IMR-90 (cell line): Measurements from ENCODE around the gene ZNF778. TPM values are rescaled to one million over a fixed set of nuclear protein-coding genes. Genes with fewer than 3 reads are reported as not detected.

Source experiments
- ATAC-seq: fragments of 200-7000 bp; cut with Tn5 transposase; 2 replicates; pipeline ENCODE4 v1.9.1; 2020; ENCODE audit warnings: low read depth, mild to moderate bottlenecking, moderate library complexity
- BruUV-seq: library from RNA; stranded (reverse); fragments of 400-500 nt; replicated peaks from 2 replicates; lab custom pipeline; 2021; lab: Mats Ljungman, UMichigan
- CTCF ChIA-PET: fragments of 300-600 bp; formaldehyde crosslinking; extraction: SDS; loops from one replicate; lab custom pipeline; 2021; ENCODE audit warnings: antibody characterized with exemption; lab: Yijun Ruan, JAX
- POLR2A ChIA-PET: fragments of 300-600 bp; sonication (Branson Sonifier 250); formaldehyde crosslinking; loops from one replicate; lab custom pipeline; 2022; ENCODE audit warnings: antibody characterized with exemption; ENCODE audit not compliant: unreplicated experiment; lab: Charles Lee
- DNase-seq: peaks from one replicate; pipeline ENCODE4 v3.0.0; 2013
- H2AFZ ChIP-seq: replicated peaks from 2 replicates; pipeline ENCODE3; 2013; ENCODE audit warnings: low read length, mild to moderate bottlenecking; ENCODE audit not compliant: poor library complexity
- H2AK5ac ChIP-seq: 2 replicates; pipeline ENCODE4 v1.6.1; 2013; ENCODE audit warnings: low read depth, low read length, inconsistent platforms
- H2AK9ac ChIP-seq: replicated peaks from 2 replicates; pipeline ENCODE3; 2013; ENCODE audit warnings: mild to moderate bottlenecking, low read depth, low read length, moderate library complexity; ENCODE audit not compliant: poor library complexity
- H2BK120ac ChIP-seq: 2 replicates; pipeline ENCODE4 v1.6.1; 2013; ENCODE audit warnings: low read depth, low read length, inconsistent platforms
- H2BK15ac ChIP-seq: 3 replicates; pipeline ENCODE4 v1.6.1; 2013; ENCODE audit warnings: low read depth, low read length, inconsistent platforms
- H2BK20ac ChIP-seq: 2 replicates; pipeline ENCODE4 v1.6.1; 2013; ENCODE audit warnings: low read depth, mild to moderate bottlenecking, inconsistent platforms, low read length, moderate library complexity
- H2BK5ac ChIP-seq: 2 replicates; pipeline ENCODE4 v1.6.1; 2013; ENCODE audit warnings: mild to moderate bottlenecking, low read depth, low read length, inconsistent platforms; ENCODE audit not compliant: poor library complexity, severe bottlenecking
- H3K14ac ChIP-seq: replicated peaks from 2 replicates; pipeline ENCODE4 v1.6.1; 2013; ENCODE audit warnings: low read depth, low read length, inconsistent platforms
- H3K18ac ChIP-seq: 2 replicates; pipeline ENCODE4 v1.6.1; 2013; ENCODE audit warnings: low read depth, low read length, control low read depth
- H3K23ac ChIP-seq: 2 replicates; pipeline ENCODE4 v1.6.1; 2013; ENCODE audit warnings: low read depth, low read length, inconsistent platforms
- H3K27ac ChIP-seq: 2 replicates; pipeline ENCODE4 v1.5.1; 2013; ENCODE audit warnings: mild to moderate bottlenecking, control low read depth, low read length; ENCODE audit not compliant: insufficient read depth
- H3K27me3 ChIP-seq: 2 replicates; pipeline ENCODE4 v1.6.1; 2013; ENCODE audit warnings: low read length; ENCODE audit not compliant: control insufficient read depth, insufficient read depth
- H3K36me3 ChIP-seq: 2 replicates; pipeline ENCODE4 v1.6.1; 2013; ENCODE audit warnings: low read length, mixed read lengths; ENCODE audit not compliant: control insufficient read depth, insufficient read depth
- H3K4ac ChIP-seq: 2 replicates; pipeline ENCODE4 v1.6.1; 2013; ENCODE audit warnings: low read depth, low read length, inconsistent platforms
- H3K4me1 ChIP-seq: 2 replicates; pipeline ENCODE4 v1.6.1; 2013; ENCODE audit warnings: low read length, mixed read lengths; ENCODE audit not compliant: control insufficient read depth, insufficient read depth
- H3K4me2 ChIP-seq: 2 replicates; pipeline ENCODE4 v1.6.1; 2013; ENCODE audit warnings: low read depth, mild to moderate bottlenecking, control low read depth, low read length, moderate library complexity
- H3K4me3 ChIP-seq: 2 replicates; pipeline ENCODE4 v1.5.1; 2013; ENCODE audit warnings: low read depth, mild to moderate bottlenecking, control low read depth, low read length, moderate library complexity; ENCODE audit not compliant: insufficient read depth
- H3K56ac ChIP-seq: 2 replicates; pipeline ENCODE4 v1.6.1; 2013; ENCODE audit warnings: low read length, inconsistent platforms; ENCODE audit not compliant: insufficient read depth; ENCODE audit errors: extremely low read depth
- H3K79me1 ChIP-seq, 2 experiments: 2 replicates each; pipeline ENCODE4 v1.6.1; 2013; ENCODE audit warnings: low read length in 2 of 2, inconsistent platforms in 1 of 2, low read depth in 1 of 2
- H3K9ac ChIP-seq: 2 replicates; pipeline ENCODE4 v1.6.1; 2013; ENCODE audit warnings: low read depth, low read length, control low read depth
- H3K9me1 ChIP-seq: 2 replicates; pipeline ENCODE4 v1.6.1; 2013; ENCODE audit warnings: low read length, inconsistent platforms; ENCODE audit not compliant: insufficient read depth
- H3K9me3 ChIP-seq: 2 replicates; pipeline ENCODE4 v1.6.1; 2013; ENCODE audit warnings: low read length; ENCODE audit not compliant: control insufficient read depth, insufficient read depth
- H4K20me1 ChIP-seq: 2 replicates; pipeline ENCODE4 v1.6.1; 2013; ENCODE audit warnings: low read length, inconsistent platforms; ENCODE audit not compliant: insufficient read depth
- H4K5ac ChIP-seq: 2 replicates; pipeline ENCODE4 v1.6.1; 2013; ENCODE audit warnings: mild to moderate bottlenecking, low read depth, low read length, control low read depth
- H4K8ac ChIP-seq, 2 experiments: 2 replicates each; pipeline ENCODE4 v1.6.1; 2013; ENCODE audit warnings: low read depth in 2 of 2, low read length in 2 of 2, control low read depth in 1 of 2, inconsistent platforms in 1 of 2
- H4K91ac ChIP-seq: 2 replicates; pipeline ENCODE4 v1.6.1; 2013; ENCODE audit warnings: low read depth, low read length, inconsistent platforms; ENCODE audit not compliant: insufficient read depth
- CEBPB ChIP-seq: IDR thresholded peaks from 2 replicates; pipeline ENCODE4 v1.6.1; 2012; ENCODE audit warnings: low read depth, low read length, improper control_type of control experiment
- CHD1 ChIP-seq: IDR thresholded peaks from 2 replicates; pipeline ENCODE4 v1.6.1; 2012; ENCODE audit warnings: low read depth, low read length, improper control_type of control experiment
- ELK1 ChIP-seq: fragments of 150-350 bp; IDR thresholded peaks from 2 replicates; pipeline ENCODE4 v1.6.1; 2016; ENCODE audit warnings: low read depth, mild to moderate bottlenecking, low read length, moderate library complexity, borderline replicate concordance
- FOS ChIP-seq: fragments of 150-350 bp; IDR thresholded peaks from 2 replicates; pipeline ENCODE4 v1.6.1; 2016; ENCODE audit warnings: low read depth, low read length
- MAFK ChIP-seq: IDR thresholded peaks from 2 replicates; pipeline ENCODE4 v1.6.1; 2012; ENCODE audit warnings: low read depth, low read length, improper control_type of control experiment
- MAZ ChIP-seq: IDR thresholded peaks from 2 replicates; pipeline ENCODE4 v1.6.1; 2012; ENCODE audit warnings: low read depth, mild to moderate bottlenecking, low read length, improper control_type of control experiment, moderate library complexity, borderline replicate concordance
- MXI1 ChIP-seq: IDR thresholded peaks from 2 replicates; pipeline ENCODE4 v1.6.1; 2012; ENCODE audit warnings: low read depth, mild to moderate bottlenecking, low read length, moderate library complexity, borderline replicate concordance
- NFE2L2 ChIP-seq: fragments of 150-350 bp; IDR thresholded peaks from 2 replicates; pipeline ENCODE4 v1.6.1; 2016; ENCODE audit warnings: low read depth, mild to moderate bottlenecking, low read length
- POLR2A ChIP-seq: IDR thresholded peaks from 2 replicates; pipeline ENCODE4 v1.6.1; 2012; ENCODE audit warnings: mild to moderate bottlenecking, low read depth, low read length
- RCOR1 ChIP-seq: IDR thresholded peaks from 2 replicates; pipeline ENCODE4 v1.6.1; 2012; ENCODE audit warnings: mild to moderate bottlenecking, low read length, improper control_type of control experiment; ENCODE audit not compliant: insufficient replicate concordance
- RFX5 ChIP-seq: IDR thresholded peaks from 2 replicates; pipeline ENCODE4 v1.8.0; 2012; ENCODE audit warnings: low read depth, mild to moderate bottlenecking, low read length, moderate library complexity
- SMC3 ChIP-seq: fragments of 150-350 bp; IDR thresholded peaks from 2 replicates; pipeline ENCODE4 v1.6.1; 2016; ENCODE audit warnings: low read depth, mild to moderate bottlenecking, antibody characterized with exemption, low read length, moderate library complexity
- WGBS, 2 experiments: methylation state at CpG; one replicate each; pipeline versions ENCODE4 v1.1.5 to v1.1.7; 2013; ENCODE audit warnings: missing lambda C conversion rate in 2 of 2; ENCODE audit not compliant: insufficient read length in 1 of 2; ENCODE audit errors: extremely low coverage in 2 of 2; 5-methylcytosine and 5-hydroxymethylcytosine counted together
- dilution Hi-C: fragments of 300-500 bp; cut with HindIII; formaldehyde crosslinking; loops from one replicate; pipeline ENCODE4 v1.14.3; 2018; ENCODE audit warnings: low sequenced_read_pairs; ENCODE audit not compliant: unreplicated experiment
- in situ Hi-C: fragments of 300-500 bp; cut with MboI; formaldehyde crosslinking; loops from 3 replicates; pipeline ENCODE4 v1.14.3; 2019; ENCODE audit warnings: low sequenced_read_pairs, inconsistent platforms, mixed read lengths
- intact Hi-C: fragments of 100-400 bp; cut with micrococcal nuclease; formaldehyde crosslinking; loops from 2 replicates; pipeline ENCODE4 v1.10.0; 2022
- polyA plus RNA-seq, 3 experiments: library from polyadenylated mRNA; depleted of rRNA; stranded (reverse); fragments of >200 nt; gene quantifications; 2 replicates each; pipeline ENCODE4 v1.2.3, GENCODE V29; 2012; ENCODE audit warnings: low replicate concordance in 1 of 3
- total RNA-seq: library from RNA; depleted of rRNA; stranded (reverse); fragments of >200 nt; gene quantifications from 2 replicates; pipeline ENCODE4 v1.2.3, GENCODE V29; 2012
- TF ChIP-seq, protein P1 (sequence below): conservative IDR thresholded peaks from 2 replicates; pipeline ENCODE4 v1.5.1; 2012; ENCODE audit warnings: mild to moderate bottlenecking, low read depth, low read length, improper control_type of control experiment
- TF ChIP-seq, protein P2 (sequence below): fragments of 150-350 bp; IDR thresholded peaks from 2 replicates; pipeline ENCODE4 v1.6.1; 2017; ENCODE audit warnings: mild to moderate bottlenecking, antibody characterized with exemption, low read length, low read depth

The ZNF778 gene
- total and polyA plus RNA-seq, 2 of the 4 experiments (the other 2 are of a cell fraction) = 5.6 to 9.9 TPM

DNA sequence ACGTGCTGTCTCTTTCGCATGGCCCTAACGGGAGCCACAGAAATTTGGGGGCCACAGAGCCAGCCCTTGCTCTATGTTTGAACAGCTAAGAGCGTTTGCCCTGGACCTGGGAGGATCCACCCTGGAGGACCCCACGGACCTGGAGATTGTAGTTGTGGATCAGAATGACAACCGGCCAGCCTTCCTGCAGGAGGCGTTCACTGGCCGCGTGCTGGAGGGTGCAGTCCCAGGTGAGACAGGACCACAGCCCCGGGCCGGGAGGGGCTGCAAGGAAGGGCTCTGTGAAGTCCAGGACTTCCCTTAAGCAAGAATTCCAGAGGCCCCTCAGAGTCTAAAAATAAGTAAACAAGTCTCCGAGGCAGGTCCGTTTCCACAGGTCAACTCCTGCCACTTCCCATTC lies 34.0 kb upstream of the ZNF778 start:
- no TSS peak for BruUV-seq
- CTCF ChIA-PET = no interaction called here
- H2AFZ ChIP-seq = peak overlapping the region; percentile 51

More for the DNA sequence above, 34.0 kb upstream of the ZNF778 start:
- H3K14ac ChIP-seq = no peak overlapping the region
- H3K4me2 ChIP-seq = no peak overlapping the region
- H2BK120ac ChIP-seq = no peak overlapping the region
- no peaks in the 10 kb centered on the region for H3K36me3 ChIP-seq
- H2BK5ac ChIP-seq = no peak overlapping the region
- dilution Hi-C loops = no loop called here
- no peak overlapping the region for H3K4me3 ChIP-seq
- intact Hi-C loops = no loop called here
- TF ChIP-seq, protein P1, sequence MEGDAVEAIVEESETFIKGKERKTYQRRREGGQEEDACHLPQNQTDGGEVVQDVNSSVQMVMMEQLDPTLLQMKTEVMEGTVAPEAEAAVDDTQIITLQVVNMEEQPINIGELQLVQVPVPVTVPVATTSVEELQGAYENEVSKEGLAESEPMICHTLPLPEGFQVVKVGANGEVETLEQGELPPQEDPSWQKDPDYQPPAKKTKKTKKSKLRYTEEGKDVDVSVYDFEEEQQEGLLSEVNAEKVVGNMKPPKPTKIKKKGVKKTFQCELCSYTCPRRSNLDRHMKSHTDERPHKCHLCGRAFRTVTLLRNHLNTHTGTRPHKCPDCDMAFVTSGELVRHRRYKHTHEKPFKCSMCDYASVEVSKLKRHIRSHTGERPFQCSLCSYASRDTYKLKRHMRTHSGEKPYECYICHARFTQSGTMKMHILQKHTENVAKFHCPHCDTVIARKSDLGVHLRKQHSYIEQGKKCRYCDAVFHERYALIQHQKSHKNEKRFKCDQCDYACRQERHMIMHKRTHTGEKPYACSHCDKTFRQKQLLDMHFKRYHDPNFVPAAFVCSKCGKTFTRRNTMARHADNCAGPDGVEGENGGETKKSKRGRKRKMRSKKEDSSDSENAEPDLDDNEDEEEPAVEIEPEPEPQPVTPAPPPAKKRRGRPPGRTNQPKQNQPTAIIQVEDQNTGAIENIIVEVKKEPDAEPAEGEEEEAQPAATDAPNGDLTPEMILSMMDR = no peak
- no peak for TF ChIP-seq MXI1
- no peak for TF ChIP-seq FOS
- TF ChIP-seq RFX5 = no peak
- TF ChIP-seq POLR2A = no peak
- TF ChIP-seq SMC3 = no peak
- TF ChIP-seq MAZ = no peak
- no peak for TF ChIP-seq NFE2L2
- no peak for TF ChIP-seq MAFK
- no peak for TF ChIP-seq RCOR1
- no peak for TF ChIP-seq CHD1
- TF ChIP-seq CEBPB = no peak
- TF ChIP-seq, protein P2, sequence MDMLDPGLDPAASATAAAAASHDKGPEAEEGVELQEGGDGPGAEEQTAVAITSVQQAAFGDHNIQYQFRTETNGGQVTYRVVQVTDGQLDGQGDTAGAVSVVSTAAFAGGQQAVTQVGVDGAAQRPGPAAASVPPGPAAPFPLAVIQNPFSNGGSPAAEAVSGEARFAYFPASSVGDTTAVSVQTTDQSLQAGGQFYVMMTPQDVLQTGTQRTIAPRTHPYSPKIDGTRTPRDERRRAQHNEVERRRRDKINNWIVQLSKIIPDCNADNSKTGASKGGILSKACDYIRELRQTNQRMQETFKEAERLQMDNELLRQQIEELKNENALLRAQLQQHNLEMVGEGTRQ = no peak
- TF ChIP-seq ELK1 = no peak
- no peak overlapping the region for H3K9ac ChIP-seq
- no peaks in the 10 kb centered on the region; the same call in 1 of the 2 replicates for H4K20me1 ChIP-seq
- no peaks in the 10 kb centered on the region for H3K79me1 ChIP-seq
- DNase-seq (no peak), ATAC-seq (no peak)
- no peak overlapping the region for H2AK9ac ChIP-seq
- H3K27ac ChIP-seq = no peak overlapping the region
- H3K27me3 ChIP-seq = peaks cover 31% of the 10 kb centered on the region
- no peak overlapping the region for H2AK5ac ChIP-seq
- in situ Hi-C loops = no loop called here
- H3K9me1 ChIP-seq = no peaks in the 10 kb centered on the region
- no peak overlapping the region for H3K18ac ChIP-seq
- H2BK15ac ChIP-seq = no peak overlapping the region
- no peak overlapping the region for H4K8ac ChIP-seq
- 75% methylated on average over 4 of the region's 13 CpGs; no CpG with 5 or more reads in 1 of the 2 experiments for WGBS, 2 experiments
- H3K23ac ChIP-seq = no peak overlapping the region
- H4K91ac ChIP-seq = no peak overlapping the region
- no peaks in the 10 kb centered on the region for H3K4me1 ChIP-seq
- no peak overlapping the region for H2BK20ac ChIP-seq
- POLR2A ChIA-PET = no interaction called here
- H4K5ac ChIP-seq = no peak overlapping the region
- H3K4ac ChIP-seq = no peak overlapping the region
- no peaks in the 10 kb centered on the region for H3K9me3 ChIP-seq
- H3K56ac ChIP-seq = no peak overlapping the region
